ENCODE data around the gene VKORC1L1.
"Not testable (repeated sequence)": the region's sequence is repeated elsewhere in the genome, so short reads cannot be mapped to it uniquely, and the experiment has no call there.

The VKORC1L1 gene

GRCh38 chr7:65937296-65937695 is 64.4 kb downstream of the VKORC1L1 start:
- DNase-seq = no peak

GRCh38 chr7:65938336-65938895 is 65.5 kb downstream of the VKORC1L1 start:
- DNase-seq = no peak

DNA sequence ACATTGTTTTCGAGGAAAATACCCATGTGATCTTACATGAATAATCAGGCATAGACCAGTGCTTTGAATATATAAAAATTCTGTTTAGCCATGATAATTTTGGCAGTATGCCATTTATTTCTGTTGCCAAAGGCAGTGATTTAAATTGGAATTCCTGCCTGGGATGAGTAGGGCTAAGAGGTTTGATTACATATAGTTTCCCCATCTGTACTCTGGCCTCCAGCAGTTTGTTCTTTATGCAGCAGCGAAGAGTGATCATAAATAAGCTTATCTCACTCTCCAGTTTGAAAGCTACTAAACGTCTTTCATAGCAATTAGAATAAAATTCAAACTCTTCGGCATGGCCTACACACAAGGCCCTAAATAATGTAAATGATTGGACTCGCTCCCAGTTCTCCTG is 72.9 kb downstream of the VKORC1L1 start:
- DNase-seq = not testable (repeated sequence)

DNA sequence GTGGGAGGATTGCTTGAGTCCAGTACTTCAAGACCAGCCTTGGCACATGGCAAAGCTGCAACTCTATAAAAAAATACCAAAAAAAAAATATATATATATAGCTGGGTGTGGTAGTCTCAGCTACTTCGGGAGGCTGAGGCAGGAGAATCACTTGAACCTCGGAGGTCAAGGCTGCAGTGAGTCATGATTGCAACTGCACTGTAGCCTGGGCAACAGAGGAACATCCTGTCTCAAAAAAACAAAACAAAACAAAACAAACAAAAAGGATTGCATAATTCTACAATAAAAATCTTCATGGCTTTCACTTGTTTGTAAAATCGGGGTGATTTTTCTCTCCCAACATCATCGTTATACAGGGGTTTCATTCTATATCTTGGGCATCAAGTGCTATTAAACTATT is 74.0 kb downstream of the VKORC1L1 start:
- no peak for DNase-seq

GRCh38 chr7:65951837-65952578 is 79.1 kb downstream of the VKORC1L1 start:
- DNase-seq = no peak

- DNase-seq = no peak
These were observed 80.3 kb downstream of the VKORC1L1 start for GRCh38 chr7:65953001-65953720.

GRCh38 chr7:65953890-65954450 is 81.1 kb downstream of the VKORC1L1 start:
- peak in 4 of 58 donors; percentile 3 to 38 (median 8) for DNase-seq

DNA sequence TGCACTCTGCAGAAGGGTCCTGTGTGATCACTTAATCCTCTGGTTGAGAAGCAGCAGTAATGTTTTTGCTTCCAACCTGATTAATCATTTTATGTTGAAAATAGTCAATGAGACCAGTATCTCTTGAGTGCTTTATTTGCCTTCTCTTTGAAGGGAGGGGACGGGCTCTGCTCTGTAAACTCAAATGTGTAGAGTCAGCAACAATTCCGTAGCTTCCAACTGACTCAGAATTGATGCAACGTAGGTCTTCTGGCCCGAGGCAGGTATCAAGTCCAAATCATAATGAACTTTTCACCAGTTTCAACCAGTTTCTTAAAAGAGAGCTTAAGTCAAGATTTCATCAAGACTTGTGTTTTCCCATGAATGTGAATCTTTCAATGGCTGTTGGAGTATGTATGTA is 82.8 kb downstream of the VKORC1L1 start:
- no peak for DNase-seq

DNA sequence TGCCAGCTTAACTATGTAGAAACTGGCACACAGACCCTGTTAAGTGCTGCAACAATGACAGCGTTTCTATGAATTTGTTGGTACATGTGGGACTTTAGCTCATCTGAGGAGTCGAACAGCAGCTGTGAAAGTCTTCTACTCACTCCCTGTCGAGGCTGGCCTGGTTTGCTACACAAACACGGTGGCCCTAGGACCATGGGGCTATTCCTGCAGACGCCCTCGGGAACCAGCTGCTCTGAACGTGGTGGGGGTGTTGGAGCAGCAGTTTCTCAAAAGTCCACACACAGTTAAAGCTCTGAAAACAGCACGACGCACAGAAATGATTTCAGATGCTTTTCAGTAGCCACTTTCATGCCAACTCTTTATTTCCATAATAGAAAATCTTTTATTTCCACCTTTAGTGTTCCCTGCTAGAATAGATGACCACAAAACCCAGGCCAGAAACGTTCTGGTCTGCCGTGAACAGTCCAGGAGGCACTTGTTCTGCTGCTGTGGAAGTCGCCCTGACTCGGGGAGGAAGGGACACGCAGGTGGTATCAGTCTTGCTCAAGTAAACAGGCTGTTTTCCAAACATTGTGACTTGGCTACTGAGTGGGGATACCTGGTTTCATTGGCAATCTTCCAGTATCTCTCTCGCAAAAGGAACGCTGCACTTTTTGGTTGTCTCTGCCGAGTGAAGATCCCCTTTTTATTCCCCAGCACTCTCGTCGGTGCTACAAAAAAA is 87.6 kb downstream of the VKORC1L1 start:
- DNase-seq = peak in 20 of 58 donors; percentile 9 to 57 (median 30)

DNA sequence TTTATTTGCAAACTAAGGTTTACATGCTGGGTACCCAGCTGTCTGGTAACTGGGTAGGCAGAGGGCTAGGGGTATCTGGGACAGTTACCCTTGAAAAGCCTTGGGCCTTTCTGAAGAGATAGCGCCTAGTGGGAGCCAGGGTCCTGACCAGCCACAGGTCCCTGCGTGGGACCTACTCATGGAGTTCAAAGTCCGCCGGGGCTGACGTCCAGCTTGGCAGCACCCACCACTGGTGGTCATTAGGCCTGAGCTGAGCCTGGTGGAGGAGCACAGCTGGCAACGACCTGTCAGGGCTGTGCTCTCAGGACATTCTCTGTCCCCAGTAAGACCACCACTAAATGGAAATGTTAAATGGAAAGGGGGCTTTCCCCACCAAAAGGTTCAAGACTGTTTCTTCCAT is 89.2 kb downstream of the VKORC1L1 start:
- no peak for DNase-seq

DNA sequence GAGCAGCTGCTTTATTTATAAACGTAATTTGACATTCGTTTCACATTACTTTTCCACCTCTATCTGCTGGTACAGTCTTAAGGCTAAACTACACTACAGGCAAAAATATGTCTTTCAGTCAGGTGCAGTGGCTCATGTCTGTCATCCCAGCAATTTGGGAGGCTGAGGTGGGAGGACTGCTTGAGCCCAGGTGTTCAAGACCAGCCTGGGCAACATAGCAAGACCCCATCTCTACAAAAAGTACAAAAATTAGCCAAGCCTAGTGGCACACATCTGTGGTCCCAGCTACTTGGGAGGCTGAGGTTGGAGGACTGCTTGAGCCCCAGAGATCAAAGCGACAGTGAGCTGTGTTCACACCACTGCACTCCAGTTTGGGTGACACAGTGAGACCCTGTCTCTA is 91.8 kb downstream of the VKORC1L1 start:
- not testable (repeated sequence) for DNase-seq

- peak in 19 of 58 donors; percentile 7 to 63 (median 22) for DNase-seq
These were observed 93.3 kb downstream of the VKORC1L1 start for GRCh38 chr7:65966146-65966545.

GRCh38 chr7:65967361-65968155 is 94.7 kb downstream of the VKORC1L1 start:
- DNase-seq = peak in 5 of 58 donors; percentile 6 to 22 (median 8)

DNA sequence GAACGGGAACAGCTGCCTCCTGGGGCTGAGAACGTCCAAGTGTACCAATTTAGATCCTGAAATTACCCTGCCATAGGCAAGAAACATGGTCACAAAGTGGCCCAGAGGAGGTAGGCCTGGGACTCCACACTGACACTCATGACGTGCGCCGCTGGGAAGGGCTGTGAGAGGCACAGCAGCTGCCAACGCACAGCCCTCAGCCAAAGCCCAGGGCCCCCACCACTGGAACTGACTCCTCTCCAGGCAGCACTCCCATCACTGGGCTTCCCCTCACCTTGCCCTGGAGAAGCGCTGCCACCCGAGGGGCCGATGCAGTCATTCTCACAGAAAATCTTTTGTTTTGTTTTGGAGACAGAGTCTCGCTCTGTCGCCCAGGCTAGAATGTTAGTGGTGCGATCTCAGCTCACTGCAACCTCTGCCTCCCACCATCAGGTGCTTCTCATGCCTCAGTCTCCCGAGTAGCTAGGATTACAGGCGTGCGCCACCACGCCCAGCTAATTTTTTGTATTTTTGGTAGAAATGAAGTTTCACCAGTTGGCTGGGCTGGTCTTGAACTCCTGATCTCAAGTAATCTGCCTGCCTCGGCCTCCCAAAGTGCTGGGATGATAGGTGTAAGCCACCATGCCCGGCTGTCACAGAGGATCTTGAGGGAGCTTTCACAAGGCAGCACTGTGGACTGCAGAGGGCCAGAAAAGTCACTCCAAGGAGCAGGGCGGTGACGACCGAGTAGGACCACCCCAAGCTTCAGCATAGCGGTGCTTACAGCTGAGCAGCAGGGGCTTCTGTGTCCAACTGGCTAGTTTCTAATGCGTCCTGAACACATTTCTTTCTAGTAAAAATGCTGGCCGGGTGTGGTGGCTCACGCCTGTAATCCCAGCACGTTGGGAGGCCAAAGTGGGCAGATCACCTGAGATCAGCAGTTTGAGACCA is 95.6 kb downstream of the VKORC1L1 start:
- DNase-seq = no peak

DNA sequence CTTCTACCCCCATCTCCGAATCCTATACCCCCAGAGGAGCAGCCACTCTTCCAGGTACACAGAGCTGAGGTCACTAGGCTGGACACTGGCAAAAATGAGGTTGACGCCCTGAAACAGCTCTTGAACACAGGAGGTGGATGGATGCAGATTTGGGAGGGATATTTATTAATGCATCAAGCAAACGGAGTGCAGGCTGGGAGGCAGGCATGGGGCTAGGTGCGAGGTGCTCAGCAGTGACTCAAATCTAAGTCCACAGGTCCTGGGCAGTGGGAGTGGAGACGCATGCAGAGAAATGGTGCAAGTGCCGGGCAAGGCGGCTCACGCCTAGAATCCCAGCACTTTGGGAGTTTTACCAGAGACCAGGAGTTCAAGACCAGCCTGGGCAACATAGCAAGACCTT is 98.1 kb downstream of the VKORC1L1 start:
- no peak for DNase-seq

DNA sequence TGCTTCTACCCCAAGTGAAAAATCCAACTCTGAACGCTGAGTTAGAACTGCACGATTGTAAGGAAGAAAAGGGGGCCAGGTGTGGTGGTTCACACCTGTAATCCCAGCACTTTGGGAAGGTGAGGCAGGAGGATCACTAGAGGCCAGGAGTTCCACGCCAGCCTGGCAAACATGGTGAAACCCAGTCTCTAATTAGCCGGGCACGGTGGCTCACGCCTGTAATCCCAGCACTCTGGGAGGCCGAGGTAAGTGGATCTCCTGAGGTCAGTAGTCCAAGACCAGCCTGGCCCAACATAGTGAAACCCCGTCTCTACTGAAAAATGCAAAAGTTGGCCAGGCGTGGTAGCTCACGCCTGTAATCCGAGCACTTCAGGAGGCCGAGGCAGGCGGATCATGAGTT is 100.1 kb downstream of the VKORC1L1 start:
- DNase-seq = no peak

DNA sequence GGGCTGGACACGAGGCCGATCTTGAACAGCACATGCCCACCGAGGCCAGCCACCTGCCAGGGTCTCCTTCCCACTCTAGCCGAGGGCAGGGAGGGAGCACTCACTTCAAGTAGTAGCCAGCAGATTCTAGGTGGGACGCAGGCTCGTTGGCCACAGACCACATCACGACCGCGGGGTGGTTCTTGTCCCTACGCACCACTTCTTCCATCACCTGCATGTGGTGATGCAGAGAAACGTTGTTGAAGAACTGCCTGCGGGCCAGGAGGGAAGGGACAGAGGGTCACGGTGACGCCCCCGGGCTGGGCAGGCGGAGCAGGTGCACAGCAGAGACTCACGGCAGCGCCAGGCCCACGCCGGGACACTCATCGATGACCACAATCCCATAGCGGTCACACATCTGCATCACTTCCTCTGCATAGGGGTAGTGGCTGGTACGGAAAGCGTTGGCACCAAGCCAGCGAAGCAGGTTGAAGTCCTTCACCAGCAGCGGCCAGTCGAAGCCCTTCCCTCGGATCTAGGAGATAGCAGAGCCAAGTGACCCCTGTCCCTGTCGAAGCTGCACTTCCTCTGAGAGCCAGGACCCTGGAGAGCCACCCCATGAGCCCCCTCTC is 101.4 kb downstream of the VKORC1L1 start:
- DNase-seq = no peak

DNA sequence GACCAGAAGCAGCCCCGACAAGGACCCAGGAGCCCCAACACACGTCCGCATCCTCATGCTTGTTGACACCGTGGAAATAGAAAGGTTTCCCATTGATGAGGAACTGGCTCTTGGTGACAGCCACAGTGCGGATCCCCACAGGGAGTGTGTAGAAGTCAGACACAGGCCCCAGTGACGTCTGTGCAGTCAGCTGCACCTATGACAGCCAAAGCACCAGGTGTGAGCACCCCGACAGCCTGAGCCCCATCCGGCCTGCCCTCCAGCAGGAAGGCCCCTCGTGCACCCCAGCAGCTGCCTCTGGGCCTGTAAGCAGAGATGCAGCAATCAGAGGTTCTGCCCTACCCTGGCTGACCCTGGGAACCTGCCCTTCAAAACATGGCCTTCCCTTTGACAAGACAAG is 102.0 kb downstream of the VKORC1L1 start:
- no peak for DNase-seq

Measured in anterior cingulate cortex (tissue), 58 donors.